ENCODE results near the gene C13orf46.

The C13orf46 gene

DNA sequence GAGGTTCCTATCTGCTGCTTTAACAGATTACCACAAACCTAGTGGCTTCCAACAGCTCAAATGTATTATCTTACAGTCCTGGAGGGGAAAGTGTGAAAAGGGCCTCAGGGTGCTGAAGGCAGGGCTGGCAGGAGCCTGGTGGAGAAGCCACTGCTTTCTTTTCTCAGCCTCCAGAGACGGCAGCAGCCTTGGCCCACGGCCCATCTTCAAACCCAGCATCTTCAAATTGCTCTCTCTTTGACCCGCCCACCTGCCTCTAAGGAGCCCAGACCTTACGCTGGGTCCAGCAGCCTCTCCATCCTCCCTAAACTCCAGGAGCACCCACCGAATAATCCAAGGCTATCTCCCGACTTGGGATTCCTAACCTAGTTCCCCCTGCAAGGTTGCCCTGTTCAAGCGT lies 35.6 kb downstream of the C13orf46 start:
- no peak overlapping the region for H3K4me3 ChIP-seq (ENCODE audit: control insufficient read depth, low read depth, low read length)
- TF ChIP-seq CTCF (conservative IDR thresholded peaks at IDR 0.05; ENCODE audit: control insufficient read depth, insufficient read depth, low read depth, low read length): no peak
- DNase-seq (ENCODE audit: low read depth): no peak

GRCh38 chr13:113937527-113938180 lies 36.2 kb downstream of the C13orf46 start:
- no peak for TF ChIP-seq CTCF (conservative IDR thresholded peaks at IDR 0.05; ENCODE audit: control insufficient read depth, insufficient read depth, low read depth, low read length)
- no peak overlapping the region for H3K4me3 ChIP-seq (ENCODE audit: control insufficient read depth, low read depth, low read length)
- no peak for DNase-seq (ENCODE audit: low read depth)

- no peak overlapping the region for H3K4me3 ChIP-seq (ENCODE audit: control insufficient read depth, low read depth, low read length)
- TF ChIP-seq CTCF (conservative IDR thresholded peaks at IDR 0.05; ENCODE audit: control insufficient read depth, insufficient read depth, low read depth, low read length): no peak
- DNase-seq (ENCODE audit: low read depth): no peak
These were observed 36.8 kb downstream of the C13orf46 start for GRCh38 chr13:113937073-113937472.

- DNase-seq (ENCODE audit: low read depth): no peak
- TF ChIP-seq CTCF (conservative IDR thresholded peaks at IDR 0.05; ENCODE audit: control insufficient read depth, insufficient read depth, low read depth, low read length): no peak
- H3K4me3 ChIP-seq (ENCODE audit: control insufficient read depth, low read depth, low read length): no peak overlapping the region
These were observed 37.5 kb downstream of the C13orf46 start for GRCh38 chr13:113936166-113936965.

GRCh38 chr13:113935001-113935844 lies 38.7 kb downstream of the C13orf46 start:
- no peak overlapping the region for H3K4me3 ChIP-seq (ENCODE audit: control insufficient read depth, low read depth, low read length)
- no peak for TF ChIP-seq CTCF (conservative IDR thresholded peaks at IDR 0.05; ENCODE audit: control insufficient read depth, insufficient read depth, low read depth, low read length)
- DNase-seq (ENCODE audit: low read depth): no peak

GRCh38 chr13:113934576-113934975 lies 39.3 kb downstream of the C13orf46 start:
- no peak for TF ChIP-seq CTCF (conservative IDR thresholded peaks at IDR 0.05; ENCODE audit: control insufficient read depth, insufficient read depth, low read depth, low read length)
- DNase-seq (ENCODE audit: low read depth): no peak
- no peak overlapping the region for H3K4me3 ChIP-seq (ENCODE audit: control insufficient read depth, low read depth, low read length)

All from fibroblast of mammary gland (primary cell).